Panc1 (cell line): ENCODE results near the gene ZBED4. TPM values are rescaled to one million over a fixed set of nuclear protein-coding genes. Genes with fewer than 3 reads are reported as not detected.

Experiments
- ATAC-seq: fragments of 200-7000 bp; cut with Tn5 transposase; 2 replicates; pipeline ENCODE4 v1.9.1; 2020; ENCODE audit warnings: mild to moderate bottlenecking, moderate library complexity
- BruUV-seq: library from RNA; stranded (reverse); fragments of 400-500 nt; replicated peaks from 2 replicates; lab custom pipeline; 2021; lab: Mats Ljungman, UMichigan
- CTCF ChIA-PET: fragments of 300-600 bp; sonication (Branson Sonifier 250); formaldehyde crosslinking; loops from one replicate; lab custom pipeline; 2022; ENCODE audit warnings: antibody characterized with exemption; lab: Charles Lee
- POLR2A ChIA-PET: fragments of 300-600 bp; sonication (Branson Sonifier 250); formaldehyde crosslinking; loops from one replicate; lab custom pipeline; 2022; ENCODE audit warnings: antibody characterized with exemption; lab: Charles Lee
- DNase-seq: peaks from one replicate; pipeline ENCODE4 v3.0.0-alpha.2; 2010; ENCODE audit warnings: low read depth, low spot score
- H3K27ac ChIP-seq: 2 replicates; pipeline ENCODE4 v1.5.1; 2011; ENCODE audit warnings: mild to moderate bottlenecking, low read length, inconsistent platforms
- H3K27me3 ChIP-seq: fragments of 200-500 bp; sonication (Bioruptor generic); 2 replicates; pipeline ENCODE4 v1.6.0; 2014; ENCODE audit warnings: low read length, inconsistent platforms; ENCODE audit not compliant: control insufficient read depth, insufficient read depth
- H3K36me3 ChIP-seq: fragments of 200-500 bp; sonication (Bioruptor generic); 2 replicates; pipeline ENCODE4 v1.5.1; 2014; ENCODE audit warnings: inconsistent platforms, mild to moderate bottlenecking, low read length, moderate library complexity; ENCODE audit not compliant: control insufficient read depth, insufficient read depth
- H3K4me1 ChIP-seq: 2 replicates; pipeline ENCODE4 v1.5.1; 2011; ENCODE audit warnings: inconsistent platforms, mild to moderate bottlenecking, low read length, moderate library complexity; ENCODE audit not compliant: control insufficient read depth, insufficient read depth
- H3K4me3 ChIP-seq, 2 experiments: 2 replicates each; pipeline ENCODE4 v1.5.1; 2011 to 2012; ENCODE audit warnings: low read depth in 2 of 2, low read length in 2 of 2, mild to moderate bottlenecking in 2 of 2, inconsistent platforms in 1 of 2, moderate library complexity in 1 of 2
- H3K9me3 ChIP-seq: fragments of 200-500 bp; sonication (Bioruptor generic); 2 replicates; pipeline ENCODE4 v1.5.1; 2014; ENCODE audit warnings: low read depth, mild to moderate bottlenecking, inconsistent platforms, low read length, moderate library complexity; ENCODE audit not compliant: control insufficient read depth, insufficient read depth
- POLR2AphosphoS5 ChIP-seq: IDR thresholded peaks from 2 replicates; pipeline ENCODE4 v1.6.1; 2012; ENCODE audit warnings: mild to moderate bottlenecking, low read depth, low read length, moderate library complexity
- REST ChIP-seq, 2 experiments: IDR thresholded peaks; 2 replicates each; pipeline ENCODE4 v1.6.1; 2011 to 2012; ENCODE audit warnings: low read depth in 2 of 2, control low read depth in 1 of 2, low read length in 1 of 2, mild to moderate bottlenecking in 1 of 2, moderate library complexity in 1 of 2; ENCODE audit not compliant: insufficient read depth in 1 of 2
- SIN3A ChIP-seq: IDR thresholded peaks from 2 replicates; pipeline ENCODE4 v1.6.1; 2012; ENCODE audit warnings: low read depth, mild to moderate bottlenecking, low read length, moderate library complexity, borderline replicate concordance; ENCODE audit not compliant: insufficient read depth
- TCF7L2 ChIP-seq: IDR thresholded peaks from 2 replicates; pipeline ENCODE4 v1.6.1; 2011; ENCODE audit warnings: mild to moderate bottlenecking, low read depth, low read length, inconsistent platforms
- in situ Hi-C: cut with HindIII; loops from 2 replicates; pipeline ENCODE4 v1.10.0; 2016; ENCODE audit warnings: low sequenced_read_pairs, low pct_unique_long_range_greater_than_20kb
- intact Hi-C: fragments of 100-400 bp; cut with micrococcal nuclease; formaldehyde crosslinking; loops from one replicate; pipeline ENCODE4 v1.10.0; 2022; ENCODE audit not compliant: unreplicated experiment
- total RNA-seq: library from RNA; stranded (reverse); gene quantifications from one replicate; pipeline ENCODE4 v1.2.1, GENCODE V29; 2021; ENCODE audit not compliant: unreplicated experiment
- TF ChIP-seq, protein P1 (sequence below): fragments of 450-650 bp; IDR thresholded peaks from 2 replicates; pipeline ENCODE4 v1.5.1; 2017; ENCODE audit warnings: mild to moderate bottlenecking

The ZBED4 gene
- total RNA-seq, 1 experiment from 2014 or later = 17.3 TPM

GRCh38 chr22:49847751-49848689, 5.6 kb upstream of the ZBED4 start:
- Histone ChIP-seq H3K4me1 (0 out of 2 replicates have a peak, but pooled peaks cover 4% of the 10 kb centered on the region), H3K27ac (no peak overlapping the region), H3K9me3 (no peaks in the 10 kb centered on the region), H3K27me3 (no peaks in the 10 kb centered on the region), H3K36me3 (no peaks in the 10 kb centered on the region; the same call in 1 of the 2 replicates), H3K4me3 (peak overlapping the region; percentile 42 to 46)
- ATAC-seq (no peak), DNase-seq (no peak)
- no peak for TF ChIP-seq TCF7L2
- CTCF ChIA-PET = no interaction called here
- intact Hi-C loops = no loop called here
- no TSS peak for BruUV-seq
- POLR2A ChIA-PET = no interaction called here
- in situ Hi-C loops = no loop called here

GRCh38 chr22:49848690-49849160, 4.9 kb upstream of the ZBED4 start:
- no peak for DNase-seq
- H3K4me3 ChIP-seq = peak overlapping the region; percentile 42 to 46
- H3K9me3 ChIP-seq = no peaks in the 10 kb centered on the region
- CTCF ChIA-PET = no interaction called here
- BruUV-seq = no TSS peak
- in situ Hi-C loops (no loop called here), intact Hi-C loops (no loop called here)
- POLR2A ChIA-PET = no interaction called here
- 0 out of 2 replicates have a peak, but pooled peaks cover 4% of the 10 kb centered on the region for H3K4me1 ChIP-seq
- ATAC-seq = no peak
- TF ChIP-seq REST (IDR thresholded peaks at IDR 0.05; ENCODE audit: insufficient read depth in 1 of 2, low read depth in 2 of 2, low read length in 1 of 2) (no peak), POLR2AphosphoS5 (no peak), SIN3A (no peak), TCF7L2 (no peak)
- TF ChIP-seq, protein P1, sequence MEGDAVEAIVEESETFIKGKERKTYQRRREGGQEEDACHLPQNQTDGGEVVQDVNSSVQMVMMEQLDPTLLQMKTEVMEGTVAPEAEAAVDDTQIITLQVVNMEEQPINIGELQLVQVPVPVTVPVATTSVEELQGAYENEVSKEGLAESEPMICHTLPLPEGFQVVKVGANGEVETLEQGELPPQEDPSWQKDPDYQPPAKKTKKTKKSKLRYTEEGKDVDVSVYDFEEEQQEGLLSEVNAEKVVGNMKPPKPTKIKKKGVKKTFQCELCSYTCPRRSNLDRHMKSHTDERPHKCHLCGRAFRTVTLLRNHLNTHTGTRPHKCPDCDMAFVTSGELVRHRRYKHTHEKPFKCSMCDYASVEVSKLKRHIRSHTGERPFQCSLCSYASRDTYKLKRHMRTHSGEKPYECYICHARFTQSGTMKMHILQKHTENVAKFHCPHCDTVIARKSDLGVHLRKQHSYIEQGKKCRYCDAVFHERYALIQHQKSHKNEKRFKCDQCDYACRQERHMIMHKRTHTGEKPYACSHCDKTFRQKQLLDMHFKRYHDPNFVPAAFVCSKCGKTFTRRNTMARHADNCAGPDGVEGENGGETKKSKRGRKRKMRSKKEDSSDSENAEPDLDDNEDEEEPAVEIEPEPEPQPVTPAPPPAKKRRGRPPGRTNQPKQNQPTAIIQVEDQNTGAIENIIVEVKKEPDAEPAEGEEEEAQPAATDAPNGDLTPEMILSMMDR = no peak
- no peak overlapping the region for H3K27ac ChIP-seq
- no peaks in the 10 kb centered on the region; the same call in 1 of the 2 replicates for H3K36me3 ChIP-seq
- H3K27me3 ChIP-seq = no peaks in the 10 kb centered on the region
